Measurements from ENCODE around the gene ABCC1. TPM values are rescaled to one million over a fixed set of nuclear protein-coding genes. Genes with fewer than 3 reads are reported as not detected.

ABCC1 gene
- total RNA-seq, 1 experiment from 2014 or later: 56.4 TPM

GRCh38 chr16:16168431-16168830, 219.0 kb downstream of the ABCC1 start:
- Histone ChIP-seq H3K79me2 (ENCODE audit: insufficient read depth, low read length) (no peaks in the 10 kb centered on the region), H2AK5ac (ENCODE audit: insufficient read length, low read length) (no peak overlapping the region), H3K9ac (ENCODE audit: extremely low read depth, insufficient read length, low read length) (no peak overlapping the region), H3K14ac (ENCODE audit: insufficient read depth, low read length) (no peak overlapping the region), H2BK5ac (ENCODE audit: insufficient read length, low read length) (no peak overlapping the region), H4K91ac (ENCODE audit: insufficient read length, low read depth, low read length) (no peak overlapping the region), H3K56ac (ENCODE audit: insufficient read length, low read depth, low read length) (no peak overlapping the region), H2BK15ac (ENCODE audit: low read depth, low read length) (no peak overlapping the region), H4K20me1 (ENCODE audit: control insufficient read depth, insufficient read depth, insufficient read length) (no peaks in the 10 kb centered on the region), H2BK20ac (ENCODE audit: low read depth, low read length, poor library complexity, severe bottlenecking) (no peak overlapping the region), H2BK120ac (ENCODE audit: low read depth, low read length, poor library complexity, severe bottlenecking) (no peak overlapping the region), H3K23ac (ENCODE audit: insufficient read length, low read depth, low read length) (no peak overlapping the region), H3K79me1 (ENCODE audit: insufficient read depth, low read depth, low read length, poor library complexity, severe bottlenecking) (no peaks in the 10 kb centered on the region), H2BK12ac (ENCODE audit: insufficient read length, low read depth, low read length) (no peak overlapping the region), H3K4me2 (ENCODE audit: insufficient read depth, insufficient read length, low read length) (no peak overlapping the region), H3K27me3 (ENCODE audit: insufficient read depth, low read length) (no peaks in the 10 kb centered on the region), H3K27ac (ENCODE audit: insufficient read length, low read depth, low read length) (no peak overlapping the region), H3K4me1 (ENCODE audit: insufficient read depth, low read length) (no peaks in the 10 kb centered on the region), H2AFZ (ENCODE audit: low read length) (no peak overlapping the region), H3K23me2 (ENCODE audit: insufficient read length, low read depth, low read length, poor library complexity, severe bottlenecking) (no peaks in the 10 kb centered on the region), H3T11ph (ENCODE audit: low read length) (no peak overlapping the region), H4K5ac (ENCODE audit: insufficient read length, low read depth, low read length) (no peak overlapping the region), H3K4ac (ENCODE audit: low read depth, low read length) (no peak overlapping the region), H3K18ac (ENCODE audit: insufficient read length, low read depth, low read length) (no peak overlapping the region), H3K9me3 (ENCODE audit: control insufficient read depth, low read depth, low read length) (no peaks in the 10 kb centered on the region), H4K8ac (replicated peaks; ENCODE audit: insufficient read length, low read depth, low read length) (no peak overlapping the region)
- Mint-ChIP-seq H3K27me3 (ENCODE audit: low read depth) (peaks cover 3% of the 10 kb centered on the region), H3K27ac (no peak overlapping the region), H3K4me1 (no peaks in the 10 kb centered on the region), H3K4me3 (no peak overlapping the region; a peak in 1 of 5 replicates), H3K36me3 (ENCODE audit: insufficient read depth in 1 of 3, low read depth in 3 of 3) (no peaks in the 10 kb centered on the region; a peak in 1 of 7 replicates), H3K9me3 (no peaks in the 10 kb centered on the region)
- TF ChIP-seq, protein P1, sequence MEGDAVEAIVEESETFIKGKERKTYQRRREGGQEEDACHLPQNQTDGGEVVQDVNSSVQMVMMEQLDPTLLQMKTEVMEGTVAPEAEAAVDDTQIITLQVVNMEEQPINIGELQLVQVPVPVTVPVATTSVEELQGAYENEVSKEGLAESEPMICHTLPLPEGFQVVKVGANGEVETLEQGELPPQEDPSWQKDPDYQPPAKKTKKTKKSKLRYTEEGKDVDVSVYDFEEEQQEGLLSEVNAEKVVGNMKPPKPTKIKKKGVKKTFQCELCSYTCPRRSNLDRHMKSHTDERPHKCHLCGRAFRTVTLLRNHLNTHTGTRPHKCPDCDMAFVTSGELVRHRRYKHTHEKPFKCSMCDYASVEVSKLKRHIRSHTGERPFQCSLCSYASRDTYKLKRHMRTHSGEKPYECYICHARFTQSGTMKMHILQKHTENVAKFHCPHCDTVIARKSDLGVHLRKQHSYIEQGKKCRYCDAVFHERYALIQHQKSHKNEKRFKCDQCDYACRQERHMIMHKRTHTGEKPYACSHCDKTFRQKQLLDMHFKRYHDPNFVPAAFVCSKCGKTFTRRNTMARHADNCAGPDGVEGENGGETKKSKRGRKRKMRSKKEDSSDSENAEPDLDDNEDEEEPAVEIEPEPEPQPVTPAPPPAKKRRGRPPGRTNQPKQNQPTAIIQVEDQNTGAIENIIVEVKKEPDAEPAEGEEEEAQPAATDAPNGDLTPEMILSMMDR (conservative IDR thresholded peaks at IDR 0.05): no peak
- WGBS (ENCODE audit: extremely low coverage, insufficient read length, low lambda C conversion rate): no CpG with 5 or more reads among the region's 14 CpGs
- DNase-seq: no peak
